ENCODE results near the gene MRAP2. TPM values are rescaled to one million over a fixed set of nuclear protein-coding genes. Genes with fewer than 3 reads are reported as not detected.
"Not testable (repeated sequence)": the region's sequence is repeated elsewhere in the genome, so short reads cannot be mapped to it uniquely, and the experiment has no call there.

The MRAP2 gene
- total and polyA plus RNA-seq, 8 donors, result 0.76 to 10.9 (median 5.8) TPM

DNA sequence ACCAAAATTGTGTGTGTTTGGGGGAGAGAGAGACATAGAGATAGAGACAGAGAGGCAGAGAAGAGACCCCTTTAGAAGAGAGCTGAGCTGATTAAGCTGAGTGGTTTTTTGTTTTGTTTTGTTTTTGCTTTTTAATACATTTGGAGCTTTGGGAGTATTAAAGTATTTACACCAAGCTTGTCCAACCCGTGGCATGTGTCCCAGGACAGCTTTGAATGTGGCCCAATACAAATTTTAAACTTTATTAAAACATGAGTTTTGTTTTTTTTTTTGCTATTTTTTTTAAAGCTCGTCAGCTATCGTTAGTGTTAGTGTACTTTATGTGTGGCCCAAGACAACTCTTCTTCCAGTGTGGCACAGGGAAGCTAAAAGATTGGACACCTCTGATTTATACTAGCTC is 56.0 kb downstream of the MRAP2 start:
- H3K36me3 ChIP-seq, result no peaks in the 10 kb centered on the region
- no peak for DNase-seq
- peaks cover 0 to 7% of the 10 kb centered on the region in 2 donors for H3K9me3 ChIP-seq
- no peak for ATAC-seq
- no peak overlapping the region for H3K4me3 ChIP-seq
- intact Hi-C loops (cut with DNase I), result no loop called here
- H3K27me3 ChIP-seq, result no peaks in the 10 kb centered on the region
- no peaks in the 10 kb centered on the region for H3K4me1 ChIP-seq
- H3K27ac ChIP-seq, result no peak overlapping the region
- TF ChIP-seq, protein P1, sequence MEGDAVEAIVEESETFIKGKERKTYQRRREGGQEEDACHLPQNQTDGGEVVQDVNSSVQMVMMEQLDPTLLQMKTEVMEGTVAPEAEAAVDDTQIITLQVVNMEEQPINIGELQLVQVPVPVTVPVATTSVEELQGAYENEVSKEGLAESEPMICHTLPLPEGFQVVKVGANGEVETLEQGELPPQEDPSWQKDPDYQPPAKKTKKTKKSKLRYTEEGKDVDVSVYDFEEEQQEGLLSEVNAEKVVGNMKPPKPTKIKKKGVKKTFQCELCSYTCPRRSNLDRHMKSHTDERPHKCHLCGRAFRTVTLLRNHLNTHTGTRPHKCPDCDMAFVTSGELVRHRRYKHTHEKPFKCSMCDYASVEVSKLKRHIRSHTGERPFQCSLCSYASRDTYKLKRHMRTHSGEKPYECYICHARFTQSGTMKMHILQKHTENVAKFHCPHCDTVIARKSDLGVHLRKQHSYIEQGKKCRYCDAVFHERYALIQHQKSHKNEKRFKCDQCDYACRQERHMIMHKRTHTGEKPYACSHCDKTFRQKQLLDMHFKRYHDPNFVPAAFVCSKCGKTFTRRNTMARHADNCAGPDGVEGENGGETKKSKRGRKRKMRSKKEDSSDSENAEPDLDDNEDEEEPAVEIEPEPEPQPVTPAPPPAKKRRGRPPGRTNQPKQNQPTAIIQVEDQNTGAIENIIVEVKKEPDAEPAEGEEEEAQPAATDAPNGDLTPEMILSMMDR (IDR thresholded peaks at IDR 0.05), result no peak

DNA sequence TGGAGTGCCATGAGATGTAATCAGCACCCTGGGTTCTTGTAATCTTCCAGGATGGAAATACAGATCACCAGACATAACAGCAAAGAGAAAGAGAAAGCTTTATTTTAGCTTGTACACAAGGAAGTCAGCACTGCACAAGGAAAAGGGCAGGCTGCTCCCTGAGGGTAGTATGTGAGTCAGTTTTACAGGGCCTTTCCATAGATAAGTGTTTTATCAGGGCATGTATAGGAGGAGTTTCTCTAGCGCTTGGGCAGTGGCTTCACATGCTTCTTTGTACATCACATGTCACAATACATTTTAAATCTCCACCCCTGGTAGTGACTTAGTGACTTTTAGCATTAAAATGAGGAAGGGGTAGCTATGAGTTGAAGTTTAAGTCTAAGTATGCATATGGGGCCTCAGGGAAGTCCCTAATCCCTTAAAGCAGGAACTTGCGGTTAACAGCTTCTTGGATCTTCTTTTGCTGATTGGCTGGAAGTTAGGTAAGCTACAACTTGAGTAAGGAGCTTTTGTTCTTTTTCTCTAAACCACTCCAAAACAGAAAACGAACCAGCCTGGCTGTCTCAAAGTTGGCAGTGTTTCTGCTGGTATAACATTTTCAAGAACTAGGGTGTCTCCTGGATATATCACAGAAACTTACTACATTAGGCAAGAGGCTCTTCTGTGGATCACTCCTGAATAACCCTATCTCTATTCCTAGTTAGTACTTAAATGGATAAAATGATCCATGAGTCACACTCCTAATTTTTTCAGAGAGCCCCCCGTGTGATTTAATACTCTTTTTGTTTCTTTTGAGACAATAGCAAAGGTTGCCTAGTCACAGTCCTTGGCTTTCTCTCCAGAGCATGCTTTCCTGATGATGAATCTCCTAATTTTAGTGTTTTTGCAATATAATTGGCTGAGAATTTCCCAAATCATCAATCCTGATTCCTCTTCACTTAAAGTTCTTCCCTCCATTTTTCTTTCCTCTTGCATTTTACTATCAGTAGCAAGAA is 60.2 kb downstream of the MRAP2 start:
- intact Hi-C loops (cut with DNase I), result no loop called here
- TF ChIP-seq, protein P1 (IDR thresholded peaks at IDR 0.05), result no peak

GRCh38 chr6:84095156-84095555 is 61.6 kb downstream of the MRAP2 start:
- Histone ChIP-seq H3K4me3 (no peak overlapping the region), H3K4me1 (no peaks in the 10 kb centered on the region), H3K27me3 (no peaks in the 10 kb centered on the region), H3K27ac (no peak overlapping the region), H3K9me3 (peaks cover 0 to 7% of the 10 kb centered on the region in 2 donors), H3K36me3 (no peaks in the 10 kb centered on the region)
- TF ChIP-seq, protein P1 (IDR thresholded peaks at IDR 0.05), result no peak
- ATAC-seq (no peak), DNase-seq (no peak)
- intact Hi-C loops (cut with DNase I), result no loop called here

More for the DNA sequence above, 60.2 kb downstream of the MRAP2 start:
- H3K4me3 ChIP-seq, result no peak overlapping the region
- peaks cover 0 to 7% of the 10 kb centered on the region in 2 donors for H3K9me3 ChIP-seq
- no peak overlapping the region for H3K27ac ChIP-seq
- no peaks in the 10 kb centered on the region for H3K27me3 ChIP-seq
- no peaks in the 10 kb centered on the region for H3K36me3 ChIP-seq
- DNase-seq (no peak), ATAC-seq (no peak)
- no peaks in the 10 kb centered on the region for H3K4me1 ChIP-seq

- ATAC-seq (no peak), DNase-seq (no peak)
- H3K9me3 ChIP-seq, result peaks cover 0 to 4% of the 10 kb centered on the region in 2 donors
- H3K36me3 ChIP-seq, result no peaks in the 10 kb centered on the region
- no peak overlapping the region for H3K27ac ChIP-seq
- H3K27me3 ChIP-seq, result no peaks in the 10 kb centered on the region
- H3K4me3 ChIP-seq, result no peak overlapping the region
- no peaks in the 10 kb centered on the region for H3K4me1 ChIP-seq
- intact Hi-C loops (cut with DNase I), result no loop called here
- TF ChIP-seq, protein P1 (IDR thresholded peaks at IDR 0.05), result no peak
Measured at GRCh38 chr6:84103029-84103428, 69.5 kb downstream of the MRAP2 start.

- ATAC-seq; H3K27me3 ChIP-seq; intact Hi-C loops (cut with DNase I); H3K4me3 ChIP-seq; H3K4me1 ChIP-seq; H3K27ac ChIP-seq; H3K9me3 ChIP-seq; DNase-seq; H3K36me3 ChIP-seq: not testable (repeated sequence)
Measured at GRCh38 chr6:84105215-84105924, 71.8 kb downstream of the MRAP2 start.
